AG09309 (cell line): ENCODE data around the gene HTR3B.
"Not testable (repeated sequence)": the region's sequence is repeated elsewhere in the genome, so short reads cannot be mapped to it uniquely, and the experiment has no call there.

Source experiments
- DNase-seq: peaks from one replicate; pipeline ENCODE4 v3.0.0-alpha.2; 2010; ENCODE audit warnings: low read depth
- H3K4me3 ChIP-seq: 2 replicates; pipeline ENCODE4 v1.5.1; 2011; ENCODE audit warnings: mild to moderate bottlenecking, low read depth, low read length, moderate library complexity; ENCODE audit not compliant: control insufficient read depth
- TF ChIP-seq, protein P1 (sequence below): IDR thresholded peaks from 2 replicates; pipeline ENCODE4 v1.5.1; 2011; ENCODE audit warnings: mild to moderate bottlenecking, low read depth, low read length, inconsistent platforms; ENCODE audit not compliant: insufficient read depth, control insufficient read depth; ENCODE audit errors: missing control alignments

Gene HTR3B

DNA sequence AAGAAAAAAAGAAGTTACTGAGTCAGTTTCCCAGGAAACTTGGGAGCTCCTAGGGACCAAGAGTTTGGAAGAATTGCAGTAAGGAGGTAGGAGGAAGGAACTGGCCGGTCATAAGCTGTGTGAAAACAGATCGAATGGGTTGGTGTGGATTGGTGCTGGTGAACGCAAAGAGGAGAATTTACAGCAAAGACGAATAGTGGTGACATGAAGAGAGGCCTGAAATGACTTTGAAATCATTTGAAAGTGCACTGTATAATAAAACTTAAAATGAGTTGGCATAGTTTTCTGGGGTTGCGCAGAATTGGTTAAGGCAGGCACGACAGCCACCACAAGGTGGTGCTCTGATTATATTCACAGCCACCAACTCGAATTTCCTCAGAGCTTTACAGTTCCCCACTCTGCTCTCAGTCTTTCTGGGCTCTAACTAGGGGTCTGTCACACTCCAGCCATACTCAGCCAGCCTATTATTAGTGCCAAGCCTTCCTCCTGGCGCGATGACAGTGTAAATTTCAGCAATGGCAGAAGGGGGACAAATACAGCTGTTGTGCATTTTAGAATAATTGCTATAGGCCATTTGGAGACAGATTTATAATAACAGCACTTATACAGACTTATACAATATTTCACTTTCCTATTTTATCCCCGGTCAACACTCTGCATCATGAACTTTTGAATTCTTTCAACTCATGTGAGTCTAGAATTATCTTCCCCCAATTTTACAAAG is 8.3 kb upstream of the HTR3B start:
- no peak overlapping the region for H3K4me3 ChIP-seq
- TF ChIP-seq, protein P1, sequence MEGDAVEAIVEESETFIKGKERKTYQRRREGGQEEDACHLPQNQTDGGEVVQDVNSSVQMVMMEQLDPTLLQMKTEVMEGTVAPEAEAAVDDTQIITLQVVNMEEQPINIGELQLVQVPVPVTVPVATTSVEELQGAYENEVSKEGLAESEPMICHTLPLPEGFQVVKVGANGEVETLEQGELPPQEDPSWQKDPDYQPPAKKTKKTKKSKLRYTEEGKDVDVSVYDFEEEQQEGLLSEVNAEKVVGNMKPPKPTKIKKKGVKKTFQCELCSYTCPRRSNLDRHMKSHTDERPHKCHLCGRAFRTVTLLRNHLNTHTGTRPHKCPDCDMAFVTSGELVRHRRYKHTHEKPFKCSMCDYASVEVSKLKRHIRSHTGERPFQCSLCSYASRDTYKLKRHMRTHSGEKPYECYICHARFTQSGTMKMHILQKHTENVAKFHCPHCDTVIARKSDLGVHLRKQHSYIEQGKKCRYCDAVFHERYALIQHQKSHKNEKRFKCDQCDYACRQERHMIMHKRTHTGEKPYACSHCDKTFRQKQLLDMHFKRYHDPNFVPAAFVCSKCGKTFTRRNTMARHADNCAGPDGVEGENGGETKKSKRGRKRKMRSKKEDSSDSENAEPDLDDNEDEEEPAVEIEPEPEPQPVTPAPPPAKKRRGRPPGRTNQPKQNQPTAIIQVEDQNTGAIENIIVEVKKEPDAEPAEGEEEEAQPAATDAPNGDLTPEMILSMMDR = peak; percentile 82
- no peak for DNase-seq

DNA sequence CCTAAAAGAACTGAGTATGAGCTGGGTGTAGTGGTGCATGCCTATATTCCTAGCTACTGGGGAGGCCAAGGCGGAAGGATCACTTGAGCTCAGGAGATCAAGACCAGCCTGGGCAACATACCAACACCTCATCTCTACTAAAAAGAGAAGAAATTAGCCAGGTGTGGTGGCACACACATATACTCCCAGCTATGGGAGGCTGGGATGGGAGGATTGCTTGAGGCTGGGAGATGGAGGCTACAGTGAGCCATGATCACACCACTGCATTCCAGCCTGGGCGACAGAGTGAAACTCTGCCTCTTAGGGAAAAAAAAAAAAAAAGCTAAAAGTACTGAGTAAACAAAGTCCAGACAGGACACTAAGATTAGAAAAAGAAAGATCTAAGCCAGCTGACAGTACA is 3.5 kb upstream of the HTR3B start:
- H3K4me3 ChIP-seq = no peak overlapping the region
- TF ChIP-seq, protein P1 = no peak
- DNase-seq = no peak

DNA sequence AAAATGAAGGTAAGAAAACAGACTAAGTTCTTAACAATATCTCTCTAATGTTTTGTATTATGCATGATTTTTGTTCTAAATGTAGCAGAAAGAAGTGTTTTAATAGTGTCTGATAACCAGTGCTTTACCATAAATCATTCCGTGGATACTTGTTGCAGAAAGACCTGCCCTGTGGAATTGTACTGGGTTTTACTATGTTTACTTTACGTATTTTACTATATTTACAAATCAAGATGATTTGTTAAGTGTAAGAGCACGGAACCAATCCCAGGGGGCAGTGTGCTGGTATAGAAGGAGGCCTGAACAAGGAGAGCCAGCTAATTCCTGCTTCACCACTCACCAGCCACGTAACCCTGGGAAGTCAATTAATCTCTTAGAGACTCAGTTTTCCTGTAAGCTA is 1.4 kb downstream of the HTR3B start:
- TF ChIP-seq, protein P1 = peak; percentile 30
- no peak for DNase-seq
- H3K4me3 ChIP-seq = no peak overlapping the region

DNA sequence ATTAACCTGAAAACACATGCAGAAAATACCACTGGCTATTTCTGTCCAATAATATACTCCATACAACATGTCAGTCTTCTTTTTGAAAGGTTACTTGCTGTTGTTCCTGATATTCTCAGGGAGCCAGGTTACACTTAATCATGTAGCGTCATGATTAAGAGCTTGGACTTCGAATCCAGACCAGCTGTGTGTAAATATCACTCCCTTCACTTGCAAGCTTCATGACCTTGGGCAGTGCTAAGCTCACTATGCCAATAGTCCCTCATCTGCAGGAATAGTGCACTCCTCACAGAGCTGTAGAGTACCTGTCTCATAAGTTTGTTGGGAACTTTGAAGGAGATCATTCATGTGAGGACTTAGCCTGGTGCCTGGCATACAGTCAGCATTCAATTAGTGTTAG is 1.9 kb downstream of the HTR3B start:
- DNase-seq = no peak
- TF ChIP-seq, protein P1 = no peak
- H3K4me3 ChIP-seq = no peak overlapping the region

DNA sequence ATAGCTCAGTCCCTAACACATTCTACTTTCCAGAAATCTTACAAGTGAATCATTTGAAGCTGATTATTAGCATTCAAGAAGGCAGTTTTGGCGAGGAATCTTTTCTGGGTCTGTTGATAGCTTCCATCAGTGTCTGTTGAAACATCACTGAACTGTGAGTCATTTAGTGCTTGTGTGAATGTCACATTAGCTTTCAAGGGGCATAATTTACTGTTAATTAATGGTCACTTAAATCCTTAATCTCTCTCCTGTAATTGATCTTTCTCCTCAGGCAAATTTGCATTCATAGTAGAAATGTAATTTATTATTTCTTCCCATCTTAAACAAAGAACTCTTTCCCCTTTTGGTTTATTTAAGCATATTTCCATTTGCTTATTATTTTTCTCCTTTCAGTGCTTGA is 2.6 kb downstream of the HTR3B start:
- TF ChIP-seq, protein P1 = no peak
- DNase-seq = no peak
- H3K4me3 ChIP-seq = no peak overlapping the region

DNA sequence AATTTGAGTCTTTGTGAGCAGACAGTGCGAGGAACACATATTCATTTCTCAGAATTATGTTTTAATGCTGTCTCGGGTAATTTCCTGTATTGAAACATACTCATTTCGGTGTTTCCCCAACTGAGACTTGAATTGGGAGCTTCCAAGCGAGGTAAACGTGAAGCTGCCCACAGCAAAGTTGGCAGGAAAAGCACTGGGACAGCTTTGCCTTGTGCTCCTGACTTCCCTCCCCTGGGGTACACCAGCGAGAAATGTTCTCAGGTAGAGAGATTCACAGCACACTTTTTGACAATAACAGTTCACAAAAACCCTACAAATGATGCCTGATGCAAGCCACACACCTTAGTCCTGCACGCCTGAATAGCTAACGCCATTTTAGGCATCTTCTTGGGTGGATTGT is 3.1 kb downstream of the HTR3B start:
- no peak for DNase-seq
- TF ChIP-seq, protein P1 = no peak
- H3K4me3 ChIP-seq = no peak overlapping the region

DNA sequence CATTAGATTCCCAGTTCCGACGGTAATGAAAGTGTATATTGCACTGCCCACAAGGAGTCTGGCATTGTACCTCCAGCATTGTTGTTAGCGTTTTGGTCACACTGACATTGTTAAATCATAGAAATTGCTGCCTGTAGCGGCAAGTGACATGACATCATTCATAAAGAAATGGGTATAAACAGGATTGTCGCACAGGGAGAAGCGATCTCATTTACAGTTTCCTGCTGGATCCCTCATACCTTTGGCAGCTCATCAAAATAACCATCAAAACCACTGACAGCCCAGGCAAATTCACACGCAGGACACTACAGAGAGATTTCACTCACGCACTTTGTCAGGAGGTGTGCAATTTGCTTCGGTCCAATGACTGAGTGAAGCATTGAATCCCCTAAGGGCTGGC is 3.5 kb downstream of the HTR3B start:
- DNase-seq = no peak
- H3K4me3 ChIP-seq = no peak overlapping the region
- TF ChIP-seq, protein P1 = no peak

DNA sequence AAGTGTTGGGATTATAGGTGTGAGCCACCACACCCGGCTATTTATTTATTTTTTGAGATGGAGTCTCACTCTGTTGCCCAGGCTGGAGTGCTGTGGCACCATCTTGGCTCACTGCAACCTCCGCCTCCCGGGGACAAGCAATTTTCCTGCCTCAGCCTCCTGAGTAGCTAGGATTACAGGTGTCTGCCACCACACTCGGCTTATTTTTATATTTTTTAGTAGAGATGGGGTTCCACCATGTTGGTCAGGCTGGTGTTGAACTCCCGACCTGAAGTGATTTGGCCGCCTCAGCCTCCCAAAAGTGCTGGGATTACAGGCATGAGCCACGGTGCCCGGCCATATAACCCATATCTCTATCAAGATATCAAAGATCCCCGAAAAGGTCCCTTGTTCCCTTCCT is 6.9 kb downstream of the HTR3B start:
- DNase-seq, H3K4me3 ChIP-seq: not testable (repeated sequence)
